SK-N-MC (cell line): ENCODE results near the gene GCNT3.

Source experiments
- EZH2 ChIP-seq: fragments of 200-600 bp; sonication (generic); IDR thresholded peaks from one replicate; pipeline ENCODE4 v1.6.1; 2017; ENCODE audit warnings: antibody characterized with exemption
- POLR2AphosphoS5 ChIP-seq: IDR thresholded peaks from 2 replicates; pipeline ENCODE4 v1.6.1; 2012; ENCODE audit warnings: mild to moderate bottlenecking, low read depth, low read length, borderline replicate concordance

DNA sequence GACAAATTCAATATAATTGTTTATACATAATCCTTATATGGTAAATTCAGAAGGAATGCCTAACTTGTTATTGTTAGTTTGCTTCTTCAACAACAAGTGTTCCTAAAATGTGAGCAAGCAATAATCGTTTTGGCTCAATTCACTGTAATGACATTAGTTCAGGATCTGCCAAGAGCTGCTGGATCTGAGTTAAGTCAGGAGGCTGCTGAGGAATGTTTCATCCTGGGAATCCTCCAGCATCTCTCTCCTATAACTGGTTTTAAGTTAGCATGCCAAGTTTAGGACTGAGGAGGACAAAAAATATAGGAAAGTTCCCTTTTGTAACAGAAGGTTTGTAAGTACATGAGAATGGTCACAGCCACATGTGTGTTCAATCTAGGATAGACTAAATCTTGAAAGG lies 50.7 kb downstream of the GCNT3 start:
- TF ChIP-seq EZH2 = no peak
- no peak for TF ChIP-seq POLR2AphosphoS5
